H9 (cell line): ENCODE results near the gene JAG2. TPM values are rescaled to one million over a fixed set of nuclear protein-coding genes. Genes with fewer than 3 reads are reported as not detected.
A peak's percentile ranks its signal among the peaks of the same experiment; 100 is the strongest.

Source experiments
- DNase-seq: peaks from one replicate; pipeline ENCODE4 v3.0.0-alpha.2; 2017
- H2AFZ ChIP-seq: one replicate; pipeline ENCODE4 v1.6.1; 2013; ENCODE audit warnings: mild to moderate bottlenecking, low read length, control low read depth, moderate library complexity
- H2AK5ac ChIP-seq: 2 replicates; pipeline ENCODE4 v1.6.1; 2013; ENCODE audit warnings: low read length, control low read depth, mixed read lengths; ENCODE audit not compliant: insufficient read length
- H2BK120ac ChIP-seq: one replicate; pipeline ENCODE4 v1.6.1; 2013; ENCODE audit warnings: low read depth, mild to moderate bottlenecking, low read length, control low read depth, inconsistent platforms; ENCODE audit not compliant: poor library complexity, severe bottlenecking
- H2BK12ac ChIP-seq: 2 replicates; pipeline ENCODE4 v1.6.1; 2013; ENCODE audit warnings: low read length, control low read depth, mixed read lengths, low read depth; ENCODE audit not compliant: insufficient read length
- H2BK15ac ChIP-seq: 2 replicates; pipeline ENCODE4 v1.6.1; 2013; ENCODE audit warnings: low read depth, low read length, control low read depth
- H2BK20ac ChIP-seq: one replicate; pipeline ENCODE4 v1.6.1; 2013; ENCODE audit warnings: low read depth, mild to moderate bottlenecking, low read length, control low read depth, inconsistent platforms; ENCODE audit not compliant: poor library complexity, severe bottlenecking
- H2BK5ac ChIP-seq: 2 replicates; pipeline ENCODE4 v1.6.1; 2013; ENCODE audit warnings: low read length, control low read depth, mixed read lengths; ENCODE audit not compliant: insufficient read length
- H3K14ac ChIP-seq: 2 replicates; pipeline ENCODE4 v1.6.1; 2013; ENCODE audit warnings: low read length, control low read depth; ENCODE audit not compliant: insufficient read depth
- H3K18ac ChIP-seq: 2 replicates; pipeline ENCODE4 v1.6.1; 2013; ENCODE audit warnings: low read depth, mild to moderate bottlenecking, mixed read lengths, low read length, control low read depth; ENCODE audit not compliant: insufficient read length
- H3K23ac ChIP-seq: 2 replicates; pipeline ENCODE4 v1.6.1; 2013; ENCODE audit warnings: low read length, control low read depth, mixed read lengths, low read depth; ENCODE audit not compliant: insufficient read length
- H3K23me2 ChIP-seq: 2 replicates; pipeline ENCODE4 v1.6.1; 2013; ENCODE audit warnings: low read depth, mild to moderate bottlenecking, mixed read lengths, low read length, control low read depth; ENCODE audit not compliant: insufficient read length, poor library complexity, severe bottlenecking
- H3K27ac ChIP-seq: 2 replicates; pipeline ENCODE4 v1.5.1; 2013; ENCODE audit warnings: low read length, control low read depth, mixed read lengths, low read depth; ENCODE audit not compliant: insufficient read length
- H3K27me3 ChIP-seq: 2 replicates; pipeline ENCODE4 v1.6.1; 2013; ENCODE audit warnings: low read length, control low read depth, inconsistent platforms; ENCODE audit not compliant: insufficient read depth
- H3K4ac ChIP-seq: 2 replicates; pipeline ENCODE4 v1.6.1; 2013; ENCODE audit warnings: low read depth, mild to moderate bottlenecking, control low read depth, inconsistent platforms, low read length, moderate library complexity
- H3K4me1 ChIP-seq: 2 replicates; pipeline ENCODE4 v1.6.1; 2013; ENCODE audit warnings: low read length, control low read depth, inconsistent platforms; ENCODE audit not compliant: insufficient read depth
- H3K4me2 ChIP-seq: 2 replicates; pipeline ENCODE4 v1.6.1; 2013; ENCODE audit warnings: low read length, control low read depth, mixed read lengths; ENCODE audit not compliant: insufficient read length, insufficient read depth
- H3K56ac ChIP-seq: 2 replicates; pipeline ENCODE4 v1.6.1; 2013; ENCODE audit warnings: low read depth, mild to moderate bottlenecking, mixed read lengths, low read length, control low read depth; ENCODE audit not compliant: insufficient read length
- H3K79me1 ChIP-seq: 2 replicates; pipeline ENCODE4 v1.6.1; 2013; ENCODE audit warnings: low read depth, mild to moderate bottlenecking, moderate library complexity, low read length, control low read depth, inconsistent platforms; ENCODE audit not compliant: insufficient read depth, poor library complexity, severe bottlenecking
- H3K79me2 ChIP-seq: 2 replicates; pipeline ENCODE4 v1.6.1; 2013; ENCODE audit warnings: low read length, control low read depth, inconsistent platforms; ENCODE audit not compliant: insufficient read depth
- H3K9ac ChIP-seq: 2 replicates; pipeline ENCODE4 v1.6.1; 2013; ENCODE audit warnings: low read length, control low read depth, mixed read lengths; ENCODE audit not compliant: insufficient read length; ENCODE audit errors: extremely low read depth
- H3K9me3 ChIP-seq: one replicate; pipeline ENCODE4 v1.6.1; 2013; ENCODE audit warnings: low read depth, low read length, inconsistent platforms; ENCODE audit not compliant: control insufficient read depth
- H3T11ph ChIP-seq: one replicate; pipeline ENCODE4 v1.6.1; 2013; ENCODE audit warnings: mild to moderate bottlenecking, low read length, control low read depth, inconsistent platforms
- H4K20me1 ChIP-seq: one replicate; pipeline ENCODE4 v1.6.1; 2013; ENCODE audit not compliant: control insufficient read depth, insufficient read length, insufficient read depth
- H4K5ac ChIP-seq: 2 replicates; pipeline ENCODE4 v1.6.1; 2013; ENCODE audit warnings: low read depth, mild to moderate bottlenecking, mixed read lengths, low read length, control low read depth; ENCODE audit not compliant: insufficient read length
- H4K8ac ChIP-seq: replicated peaks from 2 replicates; pipeline ENCODE4 v1.6.1; 2013; ENCODE audit warnings: low read length, control low read depth, mixed read lengths, low read depth; ENCODE audit not compliant: insufficient read length
- H4K91ac ChIP-seq: 2 replicates; pipeline ENCODE4 v1.6.1; 2013; ENCODE audit warnings: low read depth, mild to moderate bottlenecking, moderate library complexity, mixed read lengths, low read length, control low read depth; ENCODE audit not compliant: insufficient read length
- H3K27ac Mint-ChIP-seq, 3 experiments: 2 replicates in 2 of 3; 3 replicates in 1 of 3; pipeline ENCODE4 v1.8.0; 2020 to 2021; ENCODE audit warnings: mixed read lengths in 3 of 3, mild to moderate bottlenecking in 1 of 3, moderate library complexity in 1 of 3
- H3K27me3 Mint-ChIP-seq: 2 replicates; pipeline ENCODE4 v1.8.0; 2021; ENCODE audit warnings: low read depth, mild to moderate bottlenecking, moderate library complexity, mixed read lengths
- H3K36me3 Mint-ChIP-seq, 3 experiments: 2 replicates in 2 of 3; 3 replicates in 1 of 3; pipeline ENCODE4 v1.8.0; 2020 to 2021; ENCODE audit warnings: low read depth in 3 of 3, mixed read lengths in 3 of 3; ENCODE audit not compliant: insufficient read depth in 1 of 3
- H3K4me1 Mint-ChIP-seq, 2 experiments: 2 replicates each; pipeline ENCODE4 v1.8.0; 2020; ENCODE audit warnings: mixed read lengths in 2 of 2
- H3K4me3 Mint-ChIP-seq, 2 experiments: 2 replicates in 1 of 2; 3 replicates in 1 of 2; pipeline ENCODE4 v1.8.0; 2020 to 2021; ENCODE audit warnings: mild to moderate bottlenecking in 2 of 2, mixed read lengths in 2 of 2, moderate library complexity in 1 of 2
- H3K9me3 Mint-ChIP-seq, 2 experiments: 2 replicates in 1 of 2; 3 replicates in 1 of 2; pipeline ENCODE4 v1.8.0; 2020; ENCODE audit warnings: mild to moderate bottlenecking in 2 of 2, mixed read lengths in 2 of 2, moderate library complexity in 1 of 2
- WGBS: extraction: QIAGEN DNeasy Blood & Tissue Kit; methylation state at CpG from one replicate; pipeline ENCODE4 v1.1.7; 2013; ENCODE audit warnings: missing lambda C conversion rate, low lambda C conversion rate, mixed read lengths; ENCODE audit not compliant: insufficient read length; ENCODE audit errors: extremely low coverage; 5-methylcytosine and 5-hydroxymethylcytosine counted together
- total RNA-seq: library from RNA; stranded (reverse); gene quantifications from 2 replicates; pipeline ENCODE4 v1.2.1, GENCODE V29; 2021
- TF ChIP-seq, protein P1 (sequence below): fragments of 200-600 bp; sonication (generic); conservative IDR thresholded peaks from 3 replicates; pipeline ENCODE4 v1.8.0; 2021; ENCODE audit warnings: antibody characterized with exemption, mild to moderate bottlenecking

The JAG2 gene
- total RNA-seq, 1 experiment from 2014 or later: 11.4 TPM

DNA sequence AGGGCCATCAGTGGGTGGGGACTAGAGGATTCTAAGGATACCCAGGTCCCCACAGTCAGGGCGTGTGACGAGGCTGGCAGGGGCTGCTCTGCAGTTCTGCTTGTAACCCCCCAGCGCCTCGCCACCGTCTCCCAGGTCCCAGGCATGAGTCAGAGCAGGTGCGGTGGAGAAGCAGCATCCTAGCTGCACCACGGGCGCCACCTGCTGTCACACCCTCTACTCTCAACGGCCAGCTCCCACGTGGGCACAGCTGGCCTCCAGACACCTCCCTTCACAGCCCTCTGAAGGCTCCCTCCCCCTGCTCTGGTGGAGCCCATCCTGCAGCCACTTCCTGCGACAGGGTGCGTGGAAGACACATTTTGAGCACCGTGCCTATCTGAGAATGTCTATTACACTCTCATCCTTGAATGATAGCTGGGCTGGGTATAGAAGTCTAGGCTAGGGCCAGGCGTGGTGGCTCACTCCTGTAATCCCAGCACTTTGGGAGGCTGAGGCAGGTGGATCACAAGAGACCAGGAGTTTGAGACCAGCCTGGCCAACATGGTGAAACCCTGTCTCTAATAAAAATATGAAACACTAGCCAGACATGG lies 19.5 kb upstream of the JAG2 start:
- Histone ChIP-seq H2BK5ac (no peak overlapping the region), H2AK5ac (no peak overlapping the region), H2AFZ (no peak overlapping the region), H3K14ac (no peak overlapping the region), H3K4me2 (no peak overlapping the region), H3K23ac (no peak overlapping the region), H4K5ac (no peak overlapping the region), H3K18ac (no peak overlapping the region), H3K56ac (no peak overlapping the region), H3K4me1 (no peaks in the 10 kb centered on the region), H3T11ph (no peak overlapping the region), H2BK15ac (no peak overlapping the region), H4K8ac (no peak overlapping the region), H3K23me2 (no peaks in the 10 kb centered on the region), H2BK20ac (no peak overlapping the region), H2BK12ac (no peak overlapping the region), H4K20me1 (no peaks in the 10 kb centered on the region), H3K79me1 (no peaks in the 10 kb centered on the region), H3K27ac (no peak overlapping the region), H3K9me3 (no peaks in the 10 kb centered on the region), H4K91ac (no peak overlapping the region), H3K27me3 (no peaks in the 10 kb centered on the region), H3K9ac (no peak overlapping the region), H3K79me2 (no peaks in the 10 kb centered on the region), H2BK120ac (no peak overlapping the region), H3K4ac (no peak overlapping the region)
- peaks cover 3 to 6% (median 5%) of the 10 kb centered on the region in 3 experiments; a peak in 5 of 7 replicates for H3K36me3 Mint-ChIP-seq
- peaks cover 53% of the 10 kb centered on the region for H3K27me3 Mint-ChIP-seq
- H3K9me3 Mint-ChIP-seq: peaks cover 5 to 15% of the 10 kb centered on the region in 2 experiments
- H3K27ac Mint-ChIP-seq: no peak overlapping the region
- peaks cover 11 to 26% of the 10 kb centered on the region in 2 experiments for H3K4me1 Mint-ChIP-seq
- TF ChIP-seq, protein P1, sequence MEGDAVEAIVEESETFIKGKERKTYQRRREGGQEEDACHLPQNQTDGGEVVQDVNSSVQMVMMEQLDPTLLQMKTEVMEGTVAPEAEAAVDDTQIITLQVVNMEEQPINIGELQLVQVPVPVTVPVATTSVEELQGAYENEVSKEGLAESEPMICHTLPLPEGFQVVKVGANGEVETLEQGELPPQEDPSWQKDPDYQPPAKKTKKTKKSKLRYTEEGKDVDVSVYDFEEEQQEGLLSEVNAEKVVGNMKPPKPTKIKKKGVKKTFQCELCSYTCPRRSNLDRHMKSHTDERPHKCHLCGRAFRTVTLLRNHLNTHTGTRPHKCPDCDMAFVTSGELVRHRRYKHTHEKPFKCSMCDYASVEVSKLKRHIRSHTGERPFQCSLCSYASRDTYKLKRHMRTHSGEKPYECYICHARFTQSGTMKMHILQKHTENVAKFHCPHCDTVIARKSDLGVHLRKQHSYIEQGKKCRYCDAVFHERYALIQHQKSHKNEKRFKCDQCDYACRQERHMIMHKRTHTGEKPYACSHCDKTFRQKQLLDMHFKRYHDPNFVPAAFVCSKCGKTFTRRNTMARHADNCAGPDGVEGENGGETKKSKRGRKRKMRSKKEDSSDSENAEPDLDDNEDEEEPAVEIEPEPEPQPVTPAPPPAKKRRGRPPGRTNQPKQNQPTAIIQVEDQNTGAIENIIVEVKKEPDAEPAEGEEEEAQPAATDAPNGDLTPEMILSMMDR: peak; percentile 52; the same call in 2 of the 3 replicates
- DNase-seq: no peak
- no peak overlapping the region for H3K4me3 Mint-ChIP-seq
- WGBS: no CpG with 5 or more reads among the region's 14 CpGs
